HG02970 (cell line): ENCODE measurements around the gene SLC7A9.

ENCODE experiments used
- ATAC-seq: cut with Tn5 transposase; IDR thresholded peaks from one replicate; pipeline ENCODE4 v1.9.1; 2021; ENCODE audit warnings: mild to moderate bottlenecking, moderate library complexity, moderate number of reproducible peaks; ENCODE audit not compliant: unreplicated experiment, low FRiP score

The SLC7A9 gene

DNA sequence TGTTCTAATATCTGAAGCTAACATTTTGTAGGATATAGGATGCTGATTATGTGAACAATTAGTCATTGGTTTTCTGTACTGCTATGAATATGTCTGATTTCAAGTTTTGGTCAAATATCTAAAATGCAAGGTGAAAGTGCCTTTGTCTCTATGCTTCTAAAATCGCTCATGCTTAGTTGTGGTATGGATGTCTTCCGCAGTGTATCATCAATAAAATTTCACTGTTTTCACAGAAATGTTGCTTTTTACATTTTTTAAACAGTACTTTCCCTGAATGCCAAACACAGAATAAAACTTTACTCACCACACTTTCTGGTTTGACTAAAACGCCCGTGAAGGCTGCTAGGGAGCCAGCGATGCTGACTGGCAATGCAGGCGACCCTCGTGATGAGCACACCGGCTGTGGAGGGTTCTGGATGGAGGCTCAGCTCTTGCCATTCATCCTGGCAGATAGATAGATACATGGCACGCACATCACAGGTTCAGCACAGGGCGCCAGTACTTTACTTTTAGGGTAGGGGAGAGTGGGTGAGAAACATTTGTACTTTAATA lies 40.1 kb downstream of the SLC7A9 start:
- no peak for ATAC-seq

GRCh38 chr19:32828643-32829344 lies 40.8 kb downstream of the SLC7A9 start:
- ATAC-seq, result no peak

GRCh38 chr19:32828139-32828538 lies 41.4 kb downstream of the SLC7A9 start:
- no peak for ATAC-seq

- ATAC-seq, result no peak
These were observed 44.5 kb downstream of the SLC7A9 start for GRCh38 chr19:32824916-32825608.

DNA sequence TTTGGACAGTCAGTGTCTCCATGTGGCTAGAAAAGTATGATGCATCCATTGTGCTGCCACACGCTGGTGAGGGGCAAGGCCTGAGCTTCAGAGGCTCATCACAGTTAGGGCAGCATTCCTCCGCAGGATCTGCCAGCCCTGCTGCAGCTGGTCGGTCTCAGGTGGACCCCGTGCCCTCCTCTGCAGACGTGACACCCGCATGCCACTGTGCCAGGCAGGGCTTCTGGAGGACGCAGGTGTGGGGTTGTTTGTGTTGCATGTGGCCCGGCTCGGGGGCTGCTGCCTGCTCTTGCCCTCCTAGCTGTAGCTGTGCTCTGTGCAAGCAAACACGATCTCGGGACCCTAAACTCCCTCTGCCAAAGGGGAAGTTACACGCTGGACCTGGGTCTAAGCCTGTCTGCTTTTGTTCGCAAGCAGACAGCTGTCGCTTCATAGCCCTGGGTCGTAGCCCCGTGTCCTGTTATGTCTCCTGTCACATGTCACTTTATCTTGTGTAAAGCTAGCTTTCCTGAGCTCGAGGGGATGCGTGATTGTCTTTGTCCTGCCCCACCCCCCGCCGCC lies 45.3 kb downstream of the SLC7A9 start:
- no peak for ATAC-seq

GRCh38 chr19:32823747-32824102 lies 45.8 kb downstream of the SLC7A9 start:
- ATAC-seq, result no peak

GRCh38 chr19:32822916-32823746 lies 46.4 kb downstream of the SLC7A9 start:
- ATAC-seq, result no peak

DNA sequence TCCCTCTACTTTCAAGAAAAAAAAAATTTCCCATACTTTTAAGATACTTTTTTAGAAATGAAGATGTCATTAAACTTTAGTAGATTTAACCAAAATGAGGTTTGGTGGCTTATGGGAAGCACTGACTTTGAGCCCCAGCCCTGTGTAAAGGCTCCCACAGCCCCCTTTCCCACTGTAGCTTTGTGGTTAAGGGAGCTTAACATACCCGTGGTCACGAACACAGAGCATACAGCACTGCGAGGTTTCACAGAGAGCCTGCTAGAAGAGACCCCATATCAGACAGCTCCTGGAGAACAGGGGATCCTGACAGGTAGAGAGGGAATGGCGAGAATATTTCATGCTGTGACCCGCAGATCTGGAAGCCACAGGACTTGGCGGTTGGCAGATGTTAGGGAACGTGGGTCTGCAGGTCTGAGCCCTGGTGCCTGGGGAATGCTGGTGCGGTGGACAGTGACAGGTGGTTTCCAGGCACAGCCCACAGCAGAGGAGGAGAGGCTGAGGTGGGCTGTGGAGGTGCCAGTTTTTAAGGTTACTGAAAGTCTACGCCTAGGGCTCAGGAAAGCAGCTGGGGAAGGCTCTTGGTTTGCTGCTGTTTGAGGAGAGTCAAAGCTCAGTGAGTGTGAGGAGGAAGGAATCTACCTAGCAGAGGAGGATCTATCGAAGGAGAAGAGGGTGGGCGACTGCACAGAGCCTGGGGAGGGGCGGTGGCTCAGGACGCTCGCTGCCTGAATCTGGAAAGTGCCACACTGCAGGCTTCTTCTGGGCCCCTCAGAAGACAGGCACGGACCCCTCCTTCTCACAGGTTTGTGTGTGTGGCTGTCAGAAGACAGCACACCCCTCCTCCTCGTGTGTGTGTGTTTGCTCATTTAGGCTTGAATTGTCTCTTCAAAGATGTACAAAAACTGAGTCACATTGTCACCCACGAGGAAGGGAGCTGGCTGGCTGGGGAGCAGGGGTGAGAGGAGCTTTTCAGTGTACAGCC lies 49.9 kb downstream of the SLC7A9 start:
- no peak for ATAC-seq

- no peak for ATAC-seq
These were observed 51.0 kb downstream of the SLC7A9 start for GRCh38 chr19:32818536-32818935.

DNA sequence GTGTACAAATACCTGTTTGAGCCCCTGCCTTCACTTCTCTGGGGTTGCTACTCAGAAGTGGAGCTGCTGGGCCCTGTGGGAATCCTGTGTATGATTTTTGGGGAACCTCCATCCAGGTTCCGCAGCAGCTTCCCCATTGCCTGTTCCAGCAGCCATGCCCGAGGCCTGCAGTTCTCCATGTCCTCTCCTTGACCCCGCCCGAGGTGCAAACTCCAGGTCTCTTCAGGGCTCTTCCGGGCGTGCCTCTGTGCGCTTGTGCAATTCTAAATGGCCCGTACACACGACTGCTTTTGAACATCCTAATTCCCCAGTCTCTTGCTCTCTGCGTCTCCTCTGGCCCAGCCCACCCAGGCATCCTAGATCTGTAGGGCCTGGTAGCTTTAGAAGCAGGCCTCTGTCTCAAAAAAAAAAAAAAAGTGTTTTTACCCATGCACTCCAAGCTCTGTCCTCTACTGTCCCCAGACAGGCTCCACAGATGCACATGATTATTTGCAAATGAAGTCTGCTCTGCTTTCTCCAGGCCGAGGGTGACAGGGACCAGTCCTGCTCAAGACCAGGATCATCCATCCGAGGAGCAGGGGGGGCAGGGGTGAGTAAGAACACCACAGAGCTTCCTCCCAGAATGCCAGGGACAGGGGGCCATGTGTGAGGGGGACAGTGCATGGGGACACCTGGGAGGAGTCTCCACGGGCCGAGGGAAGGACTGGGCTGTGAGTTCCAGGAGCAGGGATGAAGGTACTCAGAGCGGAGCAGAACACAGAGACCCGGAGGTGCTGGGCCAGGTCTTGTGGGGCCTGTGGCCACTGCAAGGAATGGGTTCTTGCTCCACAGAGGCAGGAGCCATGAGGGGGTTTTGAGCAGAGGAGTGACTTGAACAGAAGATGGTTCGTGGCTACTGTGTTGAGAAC lies 51.7 kb downstream of the SLC7A9 start:
- no peak for ATAC-seq

DNA sequence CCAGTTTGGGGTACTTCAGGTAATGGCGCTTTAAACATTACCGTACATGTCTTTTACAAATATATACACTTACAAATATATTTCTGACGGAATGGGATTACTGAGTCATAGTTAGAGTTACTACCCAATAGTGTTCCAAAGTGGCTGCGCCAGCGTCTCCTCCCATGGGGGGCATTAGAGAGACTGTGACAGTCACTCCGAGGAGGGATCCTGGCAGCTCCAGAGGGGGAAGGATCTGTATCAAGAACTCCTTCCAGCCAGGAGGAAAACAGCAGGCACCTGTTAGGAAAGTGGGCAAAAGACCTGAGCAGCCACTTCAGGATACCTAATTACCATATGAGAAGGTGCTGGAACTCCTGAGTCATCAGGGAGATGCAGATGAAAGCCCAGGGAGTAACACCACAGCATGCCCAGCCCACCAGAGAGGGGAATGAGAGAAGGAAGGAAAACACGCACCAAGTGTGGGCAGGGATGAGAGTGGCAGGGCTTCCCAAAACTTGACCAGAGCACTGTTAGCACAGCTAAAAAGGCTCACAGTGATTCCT lies 52.9 kb downstream of the SLC7A9 start:
- no peak for ATAC-seq

GRCh38 chr19:32814624-32815023 lies 54.9 kb downstream of the SLC7A9 start:
- ATAC-seq, result no peak

DNA sequence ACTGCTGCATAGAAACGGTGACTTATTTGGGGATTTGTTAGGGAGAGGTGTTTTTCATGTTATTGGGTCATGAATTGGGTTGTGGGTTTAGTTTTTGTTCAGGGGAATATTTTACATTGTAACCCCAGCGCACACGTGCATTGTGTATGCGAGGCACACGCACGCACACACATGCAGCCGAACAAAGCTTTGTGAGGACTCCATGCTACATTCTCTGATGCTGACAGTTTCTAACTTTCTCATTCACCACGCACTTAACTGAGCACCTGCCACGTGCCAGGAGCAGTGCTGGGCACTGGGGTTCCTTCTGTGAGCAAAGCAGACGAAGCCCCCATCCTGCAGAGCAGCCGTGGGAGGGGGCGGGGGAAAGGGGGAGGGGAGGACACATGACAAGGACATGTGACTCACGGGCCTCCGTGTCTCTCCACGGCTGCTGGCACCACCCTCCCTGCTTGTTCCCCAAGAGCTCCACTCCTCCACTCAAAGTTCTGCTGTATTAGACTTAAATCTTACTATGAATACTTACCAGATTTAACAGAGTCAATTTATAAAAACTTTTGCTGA lies 55.6 kb downstream of the SLC7A9 start:
- no peak for ATAC-seq

- ATAC-seq, result no peak
These were observed 57.0 kb downstream of the SLC7A9 start for GRCh38 chr19:32812571-32812970.

- ATAC-seq, result no peak
These were observed 57.5 kb downstream of the SLC7A9 start for GRCh38 chr19:32812036-32812435.

DNA sequence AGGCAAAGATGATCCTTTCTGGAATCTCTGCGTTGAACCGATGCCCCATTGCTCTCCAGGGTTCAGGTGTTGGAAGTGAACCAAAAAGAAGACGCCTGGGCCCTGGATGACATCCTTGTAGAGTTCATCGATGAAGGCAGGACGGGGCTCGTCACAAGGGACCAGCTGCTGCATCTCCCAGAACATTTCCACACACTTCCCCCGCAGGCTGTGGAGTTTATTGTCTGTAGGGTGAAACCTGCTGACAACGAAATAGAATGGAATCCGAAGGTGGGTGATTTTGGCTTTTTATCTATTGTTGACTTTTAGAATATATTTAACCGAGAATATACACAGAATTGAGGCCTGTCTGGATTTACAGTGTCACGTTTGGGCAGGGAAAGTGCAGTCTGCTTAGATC lies 58.4 kb downstream of the SLC7A9 start:
- no peak for ATAC-seq

- no peak for ATAC-seq
These were observed 59.1 kb downstream of the SLC7A9 start for GRCh38 chr19:32810452-32810851.

DNA sequence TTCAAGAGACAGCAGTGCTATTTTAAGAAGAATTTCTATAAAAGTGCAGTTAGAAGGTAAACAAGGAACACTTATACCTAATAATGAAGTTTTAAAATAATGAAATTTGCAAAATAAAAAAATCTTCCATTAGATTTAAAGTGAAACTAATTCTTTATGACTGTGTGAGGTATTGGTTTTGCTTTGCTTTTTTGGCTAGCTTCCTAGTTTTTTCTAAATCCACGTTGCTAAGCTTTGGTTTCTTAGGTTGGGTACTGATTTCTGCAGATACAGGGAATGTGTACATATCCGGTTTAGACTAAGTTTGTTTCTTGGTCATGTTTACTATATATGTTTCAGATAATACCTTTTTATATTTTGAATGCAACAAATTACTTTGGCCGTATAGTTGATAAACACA lies 59.8 kb downstream of the SLC7A9 start:
- no peak for ATAC-seq
